ENCODE results near the gene DDX23.
"Not testable (repeated sequence)": the region's sequence is repeated elsewhere in the genome, so short reads cannot be mapped to it uniquely, and the experiment has no call there.

DDX23 gene

DNA sequence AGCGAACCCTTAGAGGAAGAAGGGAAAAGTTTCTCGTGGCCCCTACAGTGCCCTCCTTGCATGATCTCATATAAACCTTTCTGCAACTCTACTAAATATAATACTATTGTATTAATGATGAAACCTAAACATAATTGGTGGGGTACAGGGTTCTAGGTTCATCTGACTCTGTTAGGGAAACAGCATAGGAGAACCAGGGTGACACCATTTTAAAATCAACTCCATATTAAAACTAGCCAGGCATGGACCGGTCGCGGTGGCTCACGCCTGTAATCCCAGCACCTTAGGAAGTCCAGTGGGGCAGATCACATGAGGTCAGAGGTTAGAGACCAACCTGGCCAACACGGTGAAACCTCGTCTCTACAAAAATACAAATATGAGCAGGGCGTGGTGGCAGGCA is 28.7 kb upstream of the DDX23 start:
- no peak for DNase-seq (ENCODE audit: low read depth)
- no peak overlapping the region for H3K4me3 ChIP-seq (ENCODE audit: low read depth, low read length)
- TF ChIP-seq CTCF (IDR thresholded peaks at IDR 0.05; ENCODE audit: low read depth, low read length) (no peak), POLR2A (IDR thresholded peaks at IDR 0.05; ENCODE audit: extremely low read depth, insufficient read length) (no peak), MAX (IDR thresholded peaks at IDR 0.05; ENCODE audit: low read depth, low read length) (no peak), MYC (IDR thresholded peaks at IDR 0.05; ENCODE audit: low read depth, low read length) (no peak)

DNA sequence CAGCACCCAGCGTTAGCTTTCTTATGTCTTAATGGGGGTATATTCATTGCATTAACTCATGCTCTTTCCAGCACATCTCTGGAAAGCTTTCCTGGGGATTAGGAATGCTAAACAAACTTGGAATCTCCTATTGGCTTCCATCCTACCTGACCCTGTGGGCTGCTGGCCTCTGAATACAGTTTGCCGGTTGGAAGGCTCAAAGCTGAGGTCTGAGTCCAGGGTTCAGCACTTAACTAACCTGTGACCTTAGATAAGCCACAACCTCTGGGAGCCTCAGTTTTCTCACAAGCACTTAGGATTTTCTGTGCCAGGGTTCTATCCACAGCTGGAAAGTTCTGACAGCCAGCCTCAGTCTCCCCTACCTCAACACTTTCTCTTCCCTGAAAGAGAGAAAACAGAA is 26.6 kb upstream of the DDX23 start:
- no peak overlapping the region for H3K4me3 ChIP-seq (ENCODE audit: low read depth, low read length)
- no peak for TF ChIP-seq POLR2A (IDR thresholded peaks at IDR 0.05; ENCODE audit: extremely low read depth, insufficient read length)
- no peak for TF ChIP-seq MAX (IDR thresholded peaks at IDR 0.05; ENCODE audit: low read depth, low read length)
- TF ChIP-seq CTCF (IDR thresholded peaks at IDR 0.05; ENCODE audit: low read depth, low read length) = no peak
- no peak for TF ChIP-seq MYC (IDR thresholded peaks at IDR 0.05; ENCODE audit: low read depth, low read length)
- no peak for DNase-seq (ENCODE audit: low read depth)

DNA sequence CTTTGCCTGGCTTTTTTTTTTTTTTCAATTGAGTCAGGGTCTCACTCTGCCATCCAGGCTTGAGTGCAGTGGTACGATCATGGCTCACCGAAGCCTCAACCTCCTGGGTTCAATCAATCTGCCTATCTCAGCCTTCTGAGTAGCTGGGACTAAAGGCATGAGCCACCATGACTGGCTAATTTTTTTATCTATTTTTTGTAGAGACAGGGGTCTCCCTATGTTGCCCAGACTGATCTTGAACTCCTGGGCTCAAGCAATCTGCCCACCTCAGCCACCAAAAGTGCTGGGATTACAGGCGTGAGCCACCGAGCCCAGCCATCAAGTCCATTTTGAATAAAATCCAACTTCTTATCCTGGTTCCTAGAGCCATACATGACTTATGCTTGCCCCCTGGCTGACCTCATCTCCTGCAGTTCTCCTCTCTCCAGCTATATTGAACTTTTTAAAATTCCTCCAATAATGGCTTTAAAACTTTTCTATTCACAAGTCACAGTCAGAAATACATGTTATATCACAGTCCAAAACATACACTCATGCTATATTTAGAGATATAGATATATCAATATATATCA is 24.1 kb upstream of the DDX23 start:
- H3K4me3 ChIP-seq (ENCODE audit: low read depth, low read length) = no peak overlapping the region
- no peak for DNase-seq (ENCODE audit: low read depth)
- TF ChIP-seq MYC (IDR thresholded peaks at IDR 0.05; ENCODE audit: low read depth, low read length) (no peak), POLR2A (IDR thresholded peaks at IDR 0.05; ENCODE audit: extremely low read depth, insufficient read length) (no peak), MAX (IDR thresholded peaks at IDR 0.05; ENCODE audit: low read depth, low read length) (no peak), CTCF (IDR thresholded peaks at IDR 0.05; ENCODE audit: low read depth, low read length) (no peak)

- H3K4me3 ChIP-seq (ENCODE audit: low read depth, low read length); DNase-seq (ENCODE audit: low read depth): not testable (repeated sequence)
Observed at GRCh38 chr12:48873534-48873933, 21.6 kb upstream of the DDX23 start.

- DNase-seq (ENCODE audit: low read depth) = no peak
- no peak overlapping the region for H3K4me3 ChIP-seq (ENCODE audit: low read depth, low read length)
- TF ChIP-seq CTCF (IDR thresholded peaks at IDR 0.05; ENCODE audit: low read depth, low read length) (no peak), MAX (IDR thresholded peaks at IDR 0.05; ENCODE audit: low read depth, low read length) (no peak), MYC (IDR thresholded peaks at IDR 0.05; ENCODE audit: low read depth, low read length) (no peak), POLR2A (IDR thresholded peaks at IDR 0.05; ENCODE audit: extremely low read depth, insufficient read length) (no peak)
Observed at GRCh38 chr12:48873096-48873495, 21.1 kb upstream of the DDX23 start.

DNA sequence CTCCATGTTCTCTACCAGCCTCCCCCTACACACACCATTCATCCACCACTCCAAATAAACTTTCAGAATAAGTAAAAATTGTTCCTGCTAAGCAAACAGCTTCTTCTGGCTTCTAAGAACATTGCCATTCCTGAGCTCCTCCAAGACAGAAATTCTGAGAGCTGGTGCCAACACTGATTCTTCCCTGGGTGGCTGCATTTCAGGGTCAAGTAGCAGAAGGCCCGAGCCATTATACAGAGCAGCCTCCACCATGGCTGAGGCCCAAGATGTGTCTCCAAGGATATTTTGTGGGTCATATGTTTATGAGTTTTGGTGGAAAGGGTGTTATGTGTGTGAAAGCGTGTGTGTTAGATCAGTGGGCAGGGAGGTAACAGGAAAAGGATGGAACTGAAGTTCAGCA is 17.2 kb upstream of the DDX23 start:
- DNase-seq (ENCODE audit: low read depth) = no peak
- H3K4me3 ChIP-seq (ENCODE audit: low read depth, low read length) = no peak overlapping the region
- no peak for TF ChIP-seq MYC (IDR thresholded peaks at IDR 0.05; ENCODE audit: low read depth, low read length)
- no peak for TF ChIP-seq MAX (IDR thresholded peaks at IDR 0.05; ENCODE audit: low read depth, low read length)

GRCh38 chr12:48868451-48868850 is 16.5 kb upstream of the DDX23 start:
- no peak for TF ChIP-seq MYC (IDR thresholded peaks at IDR 0.05; ENCODE audit: low read depth, low read length)
- TF ChIP-seq POLR2A (IDR thresholded peaks at IDR 0.05; ENCODE audit: extremely low read depth, insufficient read length) = no peak
- TF ChIP-seq CTCF (IDR thresholded peaks at IDR 0.05; ENCODE audit: low read depth, low read length) = no peak
- TF ChIP-seq MAX (IDR thresholded peaks at IDR 0.05; ENCODE audit: low read depth, low read length) = no peak
- DNase-seq (ENCODE audit: low read depth) = no peak
- no peak overlapping the region for H3K4me3 ChIP-seq (ENCODE audit: low read depth, low read length)

Data from NB4 (cell line).